ENCODE measurements around the gene RPTOR.

The RPTOR gene

GRCh38 chr17:80593181-80593580 lies 48.5 kb downstream of the RPTOR start:
- DNase-seq (ENCODE audit: low spot score), result no peak

GRCh38 chr17:80594431-80595269 lies 50.0 kb downstream of the RPTOR start:
- DNase-seq (ENCODE audit: low spot score), result peak; percentile 43

- DNase-seq (ENCODE audit: low spot score), result no peak
Observed at GRCh38 chr17:80596760-80597608, 52.3 kb downstream of the RPTOR start.

- no peak for DNase-seq (ENCODE audit: low spot score)
Observed at GRCh38 chr17:80598813-80599545, 54.3 kb downstream of the RPTOR start.

GRCh38 chr17:80599546-80600305 lies 55.1 kb downstream of the RPTOR start:
- DNase-seq (ENCODE audit: low spot score), result peak; percentile 33

GRCh38 chr17:80601146-80601545 lies 56.5 kb downstream of the RPTOR start:
- no peak for DNase-seq (ENCODE audit: low spot score)

GRCh38 chr17:80603396-80603795 lies 58.8 kb downstream of the RPTOR start:
- no peak for DNase-seq (ENCODE audit: low spot score)

- no peak for DNase-seq (ENCODE audit: low spot score)
Observed at GRCh38 chr17:80604009-80604669, 59.5 kb downstream of the RPTOR start.

GRCh38 chr17:80604670-80605010 lies 60.0 kb downstream of the RPTOR start:
- no peak for DNase-seq (ENCODE audit: low spot score)

GRCh38 chr17:80605326-80606066 lies 60.9 kb downstream of the RPTOR start:
- peak; percentile 53 for DNase-seq (ENCODE audit: low spot score)

GRCh38 chr17:80608326-80608725 lies 63.7 kb downstream of the RPTOR start:
- DNase-seq (ENCODE audit: low spot score), result no peak

GRCh38 chr17:80609757-80610156 lies 65.1 kb downstream of the RPTOR start:
- no peak for DNase-seq (ENCODE audit: low spot score)

- DNase-seq (ENCODE audit: low spot score), result no peak
Observed at GRCh38 chr17:80611816-80612215, 67.2 kb downstream of the RPTOR start.

GRCh38 chr17:80612997-80613731 lies 68.5 kb downstream of the RPTOR start:
- no peak for DNase-seq (ENCODE audit: low spot score)

- no peak for DNase-seq (ENCODE audit: low spot score)
Observed at GRCh38 chr17:80613732-80614071, 69.1 kb downstream of the RPTOR start.

- no peak for DNase-seq (ENCODE audit: low spot score)
Observed at GRCh38 chr17:80614332-80615047, 69.9 kb downstream of the RPTOR start.

- DNase-seq (ENCODE audit: low spot score), result no peak
Observed at GRCh38 chr17:80615376-80615775, 70.7 kb downstream of the RPTOR start.

- no peak for DNase-seq (ENCODE audit: low spot score)
Observed at GRCh38 chr17:80616705-80617104, 72.1 kb downstream of the RPTOR start.

GRCh38 chr17:80618304-80618703 lies 73.7 kb downstream of the RPTOR start:
- no peak for DNase-seq (ENCODE audit: low spot score)
